ENCODE measurements around the gene CD55.

CD55 gene

DNA sequence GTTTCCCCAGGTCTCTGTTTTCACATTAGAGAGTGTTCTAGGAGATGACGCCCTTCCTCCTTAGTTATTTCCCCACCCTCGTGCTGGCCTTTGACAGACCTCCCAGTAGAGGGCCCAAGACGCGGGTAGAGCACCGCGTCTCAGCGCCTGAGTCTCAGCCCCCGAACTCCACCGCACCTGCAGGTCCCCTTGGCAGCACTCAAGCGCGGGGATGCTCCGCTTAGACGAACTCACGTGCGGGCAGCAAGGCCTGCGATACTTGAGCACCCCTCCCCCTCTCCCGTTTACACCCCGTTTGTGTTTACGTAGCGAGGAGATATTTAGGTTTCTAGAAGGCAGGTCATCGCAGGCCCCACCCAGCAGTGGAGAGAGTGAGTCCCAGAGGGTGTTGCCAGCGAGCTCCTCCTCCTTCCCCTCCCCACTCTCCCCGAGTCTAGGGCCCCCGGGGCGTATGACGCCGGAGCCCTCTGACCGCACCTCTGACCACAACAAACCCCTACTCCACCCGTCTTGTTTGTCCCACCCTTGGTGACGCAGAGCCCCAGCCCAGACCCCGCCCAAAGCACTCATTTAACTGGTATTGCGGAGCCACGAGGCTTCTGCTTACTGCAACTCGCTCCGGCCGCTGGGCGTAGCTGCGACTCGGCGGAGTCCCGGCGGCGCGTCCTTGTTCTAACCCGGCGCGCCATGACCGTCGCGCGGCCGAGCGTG lies at the start of gene CD55:
TSS of gene CD55 (plus strand) at position 600 of the 711 bp plus-strand sequence. CDS start at position 688, 88 bp downstream.
- in situ Hi-C loops (cut with HindIII; ENCODE audit: low sequenced_read_pairs): no loop called here

GRCh38 chr1:207274882-207275281 lies 46.6 kb upstream of the CD55 start:
- in situ Hi-C loops (cut with HindIII; ENCODE audit: low sequenced_read_pairs): no loop called here

DNA sequence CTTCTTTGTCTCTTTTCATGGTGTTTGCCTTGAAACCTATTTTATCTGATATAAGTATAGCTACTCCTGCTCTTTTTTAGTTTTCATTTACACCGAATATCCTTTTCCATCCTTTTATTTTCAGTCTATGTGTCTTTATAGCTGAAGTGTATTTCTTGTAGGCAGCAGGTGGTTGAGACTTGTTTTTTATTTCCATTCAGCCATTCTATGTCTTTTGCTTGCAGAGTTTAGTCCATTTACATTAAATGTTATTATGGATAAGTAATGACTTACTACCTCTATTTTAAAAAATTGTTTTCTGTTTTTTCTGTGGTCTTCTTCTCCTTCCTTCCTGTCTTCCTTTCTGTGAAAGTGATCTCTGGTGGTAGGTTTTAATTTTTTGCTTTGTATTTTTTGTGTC lies 45.0 kb upstream of the CD55 start:
- in situ Hi-C loops (cut with HindIII; ENCODE audit: low sequenced_read_pairs): no loop called here

DNA sequence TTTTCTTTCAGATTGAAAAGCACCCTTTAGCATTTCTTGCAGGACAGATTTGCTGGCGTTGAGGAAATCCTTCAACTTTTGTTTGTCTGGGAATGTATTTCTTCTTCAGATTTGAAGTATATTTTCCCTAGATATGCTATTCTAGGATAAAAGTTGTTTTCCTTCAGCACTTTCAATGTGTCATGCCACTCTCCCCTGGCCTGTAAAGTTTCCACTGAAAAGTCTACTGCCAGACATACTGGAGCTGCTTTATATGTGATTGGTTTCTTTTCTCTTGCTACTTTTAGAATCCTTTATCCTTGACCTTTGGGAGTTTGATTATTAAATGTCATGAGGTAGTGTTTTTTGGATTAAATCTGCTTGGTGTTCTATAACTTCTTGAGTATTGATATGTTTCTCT lies 44.2 kb upstream of the CD55 start:
- in situ Hi-C loops (cut with HindIII; ENCODE audit: low sequenced_read_pairs): no loop called here

DNA sequence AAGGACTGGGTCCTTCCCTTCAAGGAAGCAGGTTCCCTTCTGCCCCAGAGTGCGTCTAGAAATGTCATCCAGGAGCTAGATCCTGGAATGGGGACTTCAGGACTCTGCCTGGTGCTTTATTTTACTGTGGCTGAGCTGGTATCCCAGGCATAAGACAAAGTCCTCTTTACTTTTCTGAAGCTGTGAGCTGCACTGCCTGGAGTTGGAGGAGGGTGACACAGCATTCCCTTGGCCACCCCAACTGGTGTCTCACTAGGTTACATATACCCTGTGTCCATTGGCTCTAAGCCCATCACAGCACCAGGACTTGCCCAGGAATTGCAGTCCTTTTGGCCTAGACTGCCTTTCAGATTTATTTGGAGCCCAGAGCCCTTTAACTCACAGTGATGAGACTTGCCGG lies 41.8 kb upstream of the CD55 start:
- in situ Hi-C loops (cut with HindIII; ENCODE audit: low sequenced_read_pairs): no loop called here

- in situ Hi-C loops (cut with HindIII; ENCODE audit: low sequenced_read_pairs): no loop called here
These were observed 40.8 kb upstream of the CD55 start for GRCh38 chr1:207280706-207281105.

- in situ Hi-C loops (cut with HindIII; ENCODE audit: low sequenced_read_pairs): no loop called here
These were observed 39.4 kb upstream of the CD55 start for GRCh38 chr1:207282058-207282457.

DNA sequence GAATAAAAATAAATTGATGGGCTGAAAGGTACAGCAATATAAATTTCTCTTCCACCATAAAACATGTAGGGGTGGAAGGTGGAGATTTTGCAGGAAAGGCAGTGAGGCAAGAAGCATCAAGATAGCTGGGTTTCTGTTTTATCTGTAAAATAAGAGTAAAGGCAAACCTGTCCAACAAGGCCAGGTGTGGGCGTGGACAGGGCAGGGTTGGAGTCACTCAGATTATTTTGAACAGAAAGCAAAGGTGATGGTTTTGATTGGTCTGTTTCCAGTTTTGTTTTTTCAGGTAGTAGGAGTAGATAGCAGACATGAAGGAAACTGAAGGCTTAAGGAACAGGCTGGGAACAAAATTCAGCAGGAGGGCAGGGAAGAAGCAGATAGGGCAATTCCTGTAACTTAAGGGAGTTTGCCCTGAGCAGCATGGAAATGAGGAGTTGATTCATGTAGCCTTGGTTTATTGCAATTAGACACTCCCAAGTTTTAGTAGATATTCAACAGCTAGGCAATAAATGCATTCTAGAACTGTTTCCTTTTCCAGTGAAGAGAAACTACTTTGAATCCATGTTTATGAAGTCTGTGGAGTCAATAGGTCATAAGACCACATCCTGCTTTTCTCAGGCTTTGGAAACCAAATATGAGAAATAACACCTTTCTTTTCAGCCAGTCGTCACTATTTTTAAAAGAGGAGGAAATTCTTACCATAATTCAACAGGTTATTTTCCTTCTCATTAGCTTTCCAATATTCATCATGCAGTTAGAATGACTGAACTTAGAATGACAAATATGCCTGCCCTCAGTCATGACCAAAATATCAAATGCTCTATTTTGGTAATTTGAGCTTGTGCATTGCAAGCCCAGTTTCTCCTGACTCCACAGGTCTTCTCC lies 38.7 kb upstream of the CD55 start:
- in situ Hi-C loops (cut with HindIII; ENCODE audit: low sequenced_read_pairs): no loop called here

GRCh38 chr1:207283421-207283820 lies 38.1 kb upstream of the CD55 start:
- in situ Hi-C loops (cut with HindIII; ENCODE audit: low sequenced_read_pairs): no loop called here

- in situ Hi-C loops (cut with HindIII; ENCODE audit: low sequenced_read_pairs): no loop called here
These were observed 37.1 kb upstream of the CD55 start for GRCh38 chr1:207284209-207284897.

DNA sequence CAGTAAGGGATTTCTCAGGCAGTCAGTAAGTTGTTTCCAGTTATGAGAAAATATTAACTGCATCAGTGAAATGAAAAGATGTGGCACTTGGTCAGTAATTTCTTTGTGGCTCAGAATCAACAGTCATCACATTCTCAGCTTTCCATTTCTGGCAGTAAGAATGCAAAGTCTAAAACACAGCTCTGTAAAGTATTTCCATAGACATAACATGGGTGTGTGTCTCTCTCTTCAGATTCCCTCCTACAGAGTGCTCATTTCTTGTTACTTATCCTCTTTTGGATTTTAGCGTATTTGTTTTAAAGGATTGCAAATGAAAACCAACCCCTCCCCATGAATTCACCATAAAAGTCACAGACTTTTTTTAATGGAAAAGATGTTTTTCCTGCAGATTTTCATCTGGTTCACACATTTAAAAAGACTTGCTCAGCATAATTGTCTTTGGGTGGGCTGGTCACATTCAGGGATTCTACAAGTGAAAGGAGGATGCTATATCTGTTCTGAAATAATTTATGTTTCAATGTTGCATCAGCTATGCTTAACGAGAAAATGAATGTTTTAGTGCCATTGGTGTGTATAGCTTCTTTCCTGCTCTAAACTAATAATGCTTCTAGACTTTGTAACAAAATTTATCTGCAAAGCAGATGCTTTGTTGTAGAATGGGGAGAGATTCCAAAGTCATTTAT lies 34.6 kb upstream of the CD55 start:
- in situ Hi-C loops (cut with HindIII; ENCODE audit: low sequenced_read_pairs): no loop called here

DNA sequence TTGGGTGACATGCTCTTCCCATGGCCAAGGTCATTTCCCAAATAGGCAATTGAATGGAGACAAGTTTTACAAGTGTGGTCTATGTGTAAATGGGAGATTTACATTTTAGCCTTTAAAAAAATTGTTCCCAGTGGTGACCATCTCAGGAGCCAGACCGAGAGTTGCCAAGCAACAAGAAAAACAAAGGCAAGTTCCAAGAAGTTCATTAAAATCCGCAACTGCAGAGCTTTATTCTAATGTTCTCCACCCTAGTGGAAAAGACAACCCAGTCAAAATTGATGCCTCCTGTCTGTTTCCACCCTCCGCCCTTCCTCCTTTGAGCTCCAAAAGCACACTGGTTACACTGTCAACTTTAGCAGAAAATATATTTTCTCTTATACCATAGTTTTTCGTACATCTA lies 33.2 kb upstream of the CD55 start:
- in situ Hi-C loops (cut with HindIII; ENCODE audit: low sequenced_read_pairs): no loop called here

DNA sequence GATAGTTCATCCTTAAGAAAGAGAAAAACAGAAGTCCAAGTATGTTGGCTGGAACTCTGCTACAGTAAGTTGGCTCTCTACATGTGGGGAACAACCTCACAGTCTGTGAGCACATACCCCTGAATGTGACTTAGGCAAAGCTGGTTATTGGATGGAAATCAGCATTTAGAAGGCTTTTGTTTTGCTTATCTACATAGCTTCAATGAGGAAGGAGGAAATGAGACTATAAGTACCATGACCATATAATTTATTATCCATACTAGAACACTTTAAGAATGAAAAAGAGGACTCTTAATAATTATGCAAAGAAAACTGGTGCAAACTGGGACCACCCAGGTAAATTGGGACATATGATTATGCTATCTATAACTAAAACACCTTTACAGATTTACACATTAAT lies 31.7 kb upstream of the CD55 start:
- in situ Hi-C loops (cut with HindIII; ENCODE audit: low sequenced_read_pairs): no loop called here

- in situ Hi-C loops (cut with HindIII; ENCODE audit: low sequenced_read_pairs): no loop called here
These were observed 29.8 kb upstream of the CD55 start for GRCh38 chr1:207291723-207292122.

DNA sequence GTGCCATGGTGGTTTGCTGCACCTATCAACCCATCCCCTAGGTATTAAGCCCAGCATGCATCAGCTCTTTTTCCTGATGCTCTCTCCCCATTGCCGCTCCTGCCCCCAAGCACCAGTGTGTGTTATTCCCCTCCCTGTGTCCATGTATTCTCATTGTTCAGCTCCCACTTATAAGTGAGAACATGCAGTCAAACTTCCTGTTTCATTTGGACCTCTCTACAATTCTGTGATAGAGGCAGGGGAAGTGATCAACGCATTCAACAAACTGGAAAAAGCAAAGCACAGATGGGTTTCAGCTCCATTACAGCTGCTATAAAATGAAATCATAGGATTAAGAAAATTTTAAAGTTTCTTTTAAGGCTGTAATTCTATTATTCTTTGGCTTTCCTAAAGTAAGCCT lies 23.3 kb upstream of the CD55 start:
- in situ Hi-C loops (cut with HindIII; ENCODE audit: low sequenced_read_pairs): no loop called here

- in situ Hi-C loops (cut with HindIII; ENCODE audit: low sequenced_read_pairs): no loop called here
These were observed 22.7 kb upstream of the CD55 start for GRCh38 chr1:207298636-207299398.

GRCh38 chr1:207300970-207301369 lies 20.5 kb upstream of the CD55 start:
- in situ Hi-C loops (cut with HindIII; ENCODE audit: low sequenced_read_pairs): no loop called here

DNA sequence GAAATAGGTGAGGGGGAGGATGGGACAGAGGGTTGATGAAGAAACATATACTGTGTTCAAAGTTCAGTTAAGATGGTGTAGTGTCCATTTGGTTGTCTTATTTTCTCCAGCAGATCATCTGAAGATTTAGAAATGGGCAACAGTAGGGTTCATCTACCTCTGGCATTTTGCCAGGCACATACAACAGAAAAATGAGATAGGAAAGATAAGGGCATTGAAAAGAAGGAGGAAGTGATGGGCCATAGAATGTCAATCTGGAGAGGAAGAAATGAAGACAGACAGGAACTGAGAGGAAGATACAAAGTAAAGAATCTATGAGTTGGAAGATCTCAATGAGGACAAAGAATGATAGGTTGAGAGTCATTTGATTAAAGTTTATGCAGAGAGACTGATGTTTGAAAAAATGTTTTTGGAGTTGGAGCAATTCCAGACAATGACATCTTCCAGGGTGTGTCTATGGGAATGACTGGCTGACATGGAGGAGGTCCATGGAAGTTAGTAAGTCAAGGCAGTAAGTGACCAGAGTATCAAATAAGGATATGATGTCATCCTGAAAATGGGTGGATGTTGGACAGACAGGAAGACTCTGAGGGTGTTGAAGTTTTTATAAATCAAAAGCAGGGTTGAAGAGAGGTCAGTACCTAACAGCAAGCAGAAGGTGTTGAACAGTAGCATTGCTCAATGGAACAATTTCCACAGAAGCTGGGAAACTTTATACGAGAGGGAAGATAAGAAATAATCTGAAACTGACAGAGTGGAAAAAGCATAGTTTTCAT lies 18.7 kb upstream of the CD55 start:
- in situ Hi-C loops (cut with HindIII; ENCODE audit: low sequenced_read_pairs): no loop called here

- in situ Hi-C loops (cut with HindIII; ENCODE audit: low sequenced_read_pairs): loop anchor here (5.0 kb wide), 1 partner anchor 98 kb away; no protein-coding TSS in a partner anchor
These were observed 16.6 kb upstream of the CD55 start for GRCh38 chr1:207304710-207305488.

All from endothelial cell of hepatic sinusoid (primary cell).